NB4 (cell line): ENCODE results near the gene ODF4.
A peak's percentile ranks its signal among the peaks of the same experiment; 100 is the strongest.

Source experiments
- POLR2A ChIP-seq: IDR thresholded peaks from 2 replicates; pipeline ENCODE4 v1.6.1; 2011; ENCODE audit warnings: mild to moderate bottlenecking; ENCODE audit not compliant: insufficient read length; ENCODE audit errors: extremely low read depth
- TF ChIP-seq, protein P1 (sequence below): IDR thresholded peaks from one replicate; pipeline ENCODE4 v1.5.1; 2012; ENCODE audit warnings: low read depth, low read length

DNA sequence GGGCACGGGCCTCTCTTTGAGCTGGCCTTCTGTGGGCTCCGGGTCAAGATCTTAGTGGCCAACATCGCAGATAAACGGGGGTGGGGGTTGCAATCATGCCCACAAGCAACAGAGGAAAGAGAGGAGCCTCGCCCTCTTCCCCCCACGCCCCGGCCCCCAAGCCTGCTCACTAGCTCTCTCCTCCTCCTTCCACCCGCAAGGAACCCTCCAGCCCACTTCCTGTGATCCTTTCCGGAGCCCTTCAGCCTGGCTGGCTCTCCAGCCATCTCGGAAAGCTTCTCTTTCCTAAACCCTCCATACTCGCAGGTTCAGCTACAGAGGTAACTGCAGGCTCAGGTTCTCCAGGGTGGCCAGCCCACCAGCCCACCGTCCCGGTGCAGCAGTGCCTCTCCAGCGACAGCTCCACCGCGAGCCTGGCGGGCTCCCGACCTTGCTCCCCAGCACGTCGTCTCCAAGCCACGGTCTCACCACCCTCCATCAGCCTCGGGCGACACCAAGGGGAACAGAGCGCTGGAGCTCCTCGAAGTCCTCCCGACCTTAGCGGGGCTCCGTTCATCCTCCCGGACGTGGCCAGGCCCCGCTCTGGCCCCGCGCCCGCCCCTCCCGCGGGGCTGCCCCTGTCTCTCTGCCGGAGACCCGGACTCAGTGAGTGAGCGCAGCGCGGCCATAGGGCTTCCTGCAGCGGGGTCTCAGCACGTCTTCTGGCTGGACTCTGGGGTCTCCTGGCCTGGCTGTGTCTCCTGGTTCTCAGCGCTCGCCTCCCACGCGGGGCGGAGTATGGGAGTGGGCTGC lies 12.9 kb upstream of the ODF4 start:
- TF ChIP-seq POLR2A = peak; percentile 13
- TF ChIP-seq, protein P1, sequence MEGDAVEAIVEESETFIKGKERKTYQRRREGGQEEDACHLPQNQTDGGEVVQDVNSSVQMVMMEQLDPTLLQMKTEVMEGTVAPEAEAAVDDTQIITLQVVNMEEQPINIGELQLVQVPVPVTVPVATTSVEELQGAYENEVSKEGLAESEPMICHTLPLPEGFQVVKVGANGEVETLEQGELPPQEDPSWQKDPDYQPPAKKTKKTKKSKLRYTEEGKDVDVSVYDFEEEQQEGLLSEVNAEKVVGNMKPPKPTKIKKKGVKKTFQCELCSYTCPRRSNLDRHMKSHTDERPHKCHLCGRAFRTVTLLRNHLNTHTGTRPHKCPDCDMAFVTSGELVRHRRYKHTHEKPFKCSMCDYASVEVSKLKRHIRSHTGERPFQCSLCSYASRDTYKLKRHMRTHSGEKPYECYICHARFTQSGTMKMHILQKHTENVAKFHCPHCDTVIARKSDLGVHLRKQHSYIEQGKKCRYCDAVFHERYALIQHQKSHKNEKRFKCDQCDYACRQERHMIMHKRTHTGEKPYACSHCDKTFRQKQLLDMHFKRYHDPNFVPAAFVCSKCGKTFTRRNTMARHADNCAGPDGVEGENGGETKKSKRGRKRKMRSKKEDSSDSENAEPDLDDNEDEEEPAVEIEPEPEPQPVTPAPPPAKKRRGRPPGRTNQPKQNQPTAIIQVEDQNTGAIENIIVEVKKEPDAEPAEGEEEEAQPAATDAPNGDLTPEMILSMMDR = no peak
